H9 (cell line): Measurements from ENCODE around the gene BANF1. TPM values are rescaled to one million over a fixed set of nuclear protein-coding genes. Genes with fewer than 3 reads are reported as not detected.
A peak's percentile ranks its signal among the peaks of the same experiment; 100 is the strongest.

ENCODE experiments used
- DNase-seq: peaks from one replicate; pipeline ENCODE4 v3.0.0-alpha.2; 2017
- H2AFZ ChIP-seq: one replicate; pipeline ENCODE4 v1.6.1; 2013; ENCODE audit warnings: mild to moderate bottlenecking, low read length, control low read depth, moderate library complexity
- H2AK5ac ChIP-seq: 2 replicates; pipeline ENCODE4 v1.6.1; 2013; ENCODE audit warnings: low read length, control low read depth, mixed read lengths; ENCODE audit not compliant: insufficient read length
- H2BK120ac ChIP-seq: one replicate; pipeline ENCODE4 v1.6.1; 2013; ENCODE audit warnings: low read depth, mild to moderate bottlenecking, low read length, control low read depth, inconsistent platforms; ENCODE audit not compliant: poor library complexity, severe bottlenecking
- H2BK12ac ChIP-seq: 2 replicates; pipeline ENCODE4 v1.6.1; 2013; ENCODE audit warnings: low read length, control low read depth, mixed read lengths, low read depth; ENCODE audit not compliant: insufficient read length
- H2BK15ac ChIP-seq: 2 replicates; pipeline ENCODE4 v1.6.1; 2013; ENCODE audit warnings: low read depth, low read length, control low read depth
- H2BK20ac ChIP-seq: one replicate; pipeline ENCODE4 v1.6.1; 2013; ENCODE audit warnings: low read depth, mild to moderate bottlenecking, low read length, control low read depth, inconsistent platforms; ENCODE audit not compliant: poor library complexity, severe bottlenecking
- H2BK5ac ChIP-seq: 2 replicates; pipeline ENCODE4 v1.6.1; 2013; ENCODE audit warnings: low read length, control low read depth, mixed read lengths; ENCODE audit not compliant: insufficient read length
- H3K14ac ChIP-seq: 2 replicates; pipeline ENCODE4 v1.6.1; 2013; ENCODE audit warnings: low read length, control low read depth; ENCODE audit not compliant: insufficient read depth
- H3K18ac ChIP-seq: 2 replicates; pipeline ENCODE4 v1.6.1; 2013; ENCODE audit warnings: low read depth, mild to moderate bottlenecking, mixed read lengths, low read length, control low read depth; ENCODE audit not compliant: insufficient read length
- H3K23ac ChIP-seq: 2 replicates; pipeline ENCODE4 v1.6.1; 2013; ENCODE audit warnings: low read length, control low read depth, mixed read lengths, low read depth; ENCODE audit not compliant: insufficient read length
- H3K23me2 ChIP-seq: 2 replicates; pipeline ENCODE4 v1.6.1; 2013; ENCODE audit warnings: low read depth, mild to moderate bottlenecking, mixed read lengths, low read length, control low read depth; ENCODE audit not compliant: insufficient read length, poor library complexity, severe bottlenecking
- H3K27ac ChIP-seq: 2 replicates; pipeline ENCODE4 v1.5.1; 2013; ENCODE audit warnings: low read length, control low read depth, mixed read lengths, low read depth; ENCODE audit not compliant: insufficient read length
- H3K27me3 ChIP-seq: 2 replicates; pipeline ENCODE4 v1.6.1; 2013; ENCODE audit warnings: low read length, control low read depth, inconsistent platforms; ENCODE audit not compliant: insufficient read depth
- H3K4ac ChIP-seq: 2 replicates; pipeline ENCODE4 v1.6.1; 2013; ENCODE audit warnings: low read depth, mild to moderate bottlenecking, control low read depth, inconsistent platforms, low read length, moderate library complexity
- H3K4me1 ChIP-seq: 2 replicates; pipeline ENCODE4 v1.6.1; 2013; ENCODE audit warnings: low read length, control low read depth, inconsistent platforms; ENCODE audit not compliant: insufficient read depth
- H3K4me2 ChIP-seq: 2 replicates; pipeline ENCODE4 v1.6.1; 2013; ENCODE audit warnings: low read length, control low read depth, mixed read lengths; ENCODE audit not compliant: insufficient read length, insufficient read depth
- H3K56ac ChIP-seq: 2 replicates; pipeline ENCODE4 v1.6.1; 2013; ENCODE audit warnings: low read depth, mild to moderate bottlenecking, mixed read lengths, low read length, control low read depth; ENCODE audit not compliant: insufficient read length
- H3K79me1 ChIP-seq: 2 replicates; pipeline ENCODE4 v1.6.1; 2013; ENCODE audit warnings: low read depth, mild to moderate bottlenecking, moderate library complexity, low read length, control low read depth, inconsistent platforms; ENCODE audit not compliant: insufficient read depth, poor library complexity, severe bottlenecking
- H3K79me2 ChIP-seq: 2 replicates; pipeline ENCODE4 v1.6.1; 2013; ENCODE audit warnings: low read length, control low read depth, inconsistent platforms; ENCODE audit not compliant: insufficient read depth
- H3K9ac ChIP-seq: 2 replicates; pipeline ENCODE4 v1.6.1; 2013; ENCODE audit warnings: low read length, control low read depth, mixed read lengths; ENCODE audit not compliant: insufficient read length; ENCODE audit errors: extremely low read depth
- H3K9me3 ChIP-seq: one replicate; pipeline ENCODE4 v1.6.1; 2013; ENCODE audit warnings: low read depth, low read length, inconsistent platforms; ENCODE audit not compliant: control insufficient read depth
- H3T11ph ChIP-seq: one replicate; pipeline ENCODE4 v1.6.1; 2013; ENCODE audit warnings: mild to moderate bottlenecking, low read length, control low read depth, inconsistent platforms
- H4K20me1 ChIP-seq: one replicate; pipeline ENCODE4 v1.6.1; 2013; ENCODE audit not compliant: control insufficient read depth, insufficient read length, insufficient read depth
- H4K5ac ChIP-seq: 2 replicates; pipeline ENCODE4 v1.6.1; 2013; ENCODE audit warnings: low read depth, mild to moderate bottlenecking, mixed read lengths, low read length, control low read depth; ENCODE audit not compliant: insufficient read length
- H4K8ac ChIP-seq: replicated peaks from 2 replicates; pipeline ENCODE4 v1.6.1; 2013; ENCODE audit warnings: low read length, control low read depth, mixed read lengths, low read depth; ENCODE audit not compliant: insufficient read length
- H4K91ac ChIP-seq: 2 replicates; pipeline ENCODE4 v1.6.1; 2013; ENCODE audit warnings: low read depth, mild to moderate bottlenecking, moderate library complexity, mixed read lengths, low read length, control low read depth; ENCODE audit not compliant: insufficient read length
- H3K27ac Mint-ChIP-seq, 3 experiments: 2 replicates in 2 of 3; 3 replicates in 1 of 3; pipeline ENCODE4 v1.8.0; 2020 to 2021; ENCODE audit warnings: mixed read lengths in 3 of 3, mild to moderate bottlenecking in 1 of 3, moderate library complexity in 1 of 3
- H3K27me3 Mint-ChIP-seq: 2 replicates; pipeline ENCODE4 v1.8.0; 2021; ENCODE audit warnings: low read depth, mild to moderate bottlenecking, moderate library complexity, mixed read lengths
- H3K36me3 Mint-ChIP-seq, 3 experiments: 2 replicates in 2 of 3; 3 replicates in 1 of 3; pipeline ENCODE4 v1.8.0; 2020 to 2021; ENCODE audit warnings: low read depth in 3 of 3, mixed read lengths in 3 of 3; ENCODE audit not compliant: insufficient read depth in 1 of 3
- H3K4me1 Mint-ChIP-seq, 2 experiments: 2 replicates each; pipeline ENCODE4 v1.8.0; 2020; ENCODE audit warnings: mixed read lengths in 2 of 2
- H3K4me3 Mint-ChIP-seq, 2 experiments: 2 replicates in 1 of 2; 3 replicates in 1 of 2; pipeline ENCODE4 v1.8.0; 2020 to 2021; ENCODE audit warnings: mild to moderate bottlenecking in 2 of 2, mixed read lengths in 2 of 2, moderate library complexity in 1 of 2
- H3K9me3 Mint-ChIP-seq, 2 experiments: 2 replicates in 1 of 2; 3 replicates in 1 of 2; pipeline ENCODE4 v1.8.0; 2020; ENCODE audit warnings: mild to moderate bottlenecking in 2 of 2, mixed read lengths in 2 of 2, moderate library complexity in 1 of 2
- WGBS: extraction: QIAGEN DNeasy Blood & Tissue Kit; methylation state at CpG from one replicate; pipeline ENCODE4 v1.1.7; 2013; ENCODE audit warnings: missing lambda C conversion rate, low lambda C conversion rate, mixed read lengths; ENCODE audit not compliant: insufficient read length; ENCODE audit errors: extremely low coverage; 5-methylcytosine and 5-hydroxymethylcytosine counted together
- total RNA-seq: library from RNA; stranded (reverse); gene quantifications from 2 replicates; pipeline ENCODE4 v1.2.1, GENCODE V29; 2021
- TF ChIP-seq, protein P1 (sequence below): fragments of 200-600 bp; sonication (generic); conservative IDR thresholded peaks from 3 replicates; pipeline ENCODE4 v1.8.0; 2021; ENCODE audit warnings: antibody characterized with exemption, mild to moderate bottlenecking

BANF1 gene
- total RNA-seq, 1 experiment from 2014 or later, result 346 TPM

DNA sequence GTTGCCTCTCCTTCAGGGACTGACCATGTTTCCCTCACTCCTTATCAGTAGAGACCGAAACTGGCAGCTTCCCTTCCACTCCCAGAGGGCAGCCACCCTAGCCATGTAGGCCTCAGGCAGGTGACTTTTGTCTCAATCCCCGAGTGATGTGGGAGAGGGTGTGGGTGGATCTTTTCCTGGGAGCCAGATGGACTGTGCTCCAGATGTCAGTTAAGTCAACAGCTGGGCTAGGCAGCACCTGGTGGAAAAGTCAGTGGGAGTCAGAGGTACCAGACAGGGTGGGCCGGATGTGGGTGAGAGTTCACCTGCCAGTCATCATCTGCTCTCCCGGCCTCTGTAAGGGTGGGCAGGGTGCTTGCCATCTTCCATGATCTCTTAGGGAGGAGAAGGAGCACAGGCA lies 1.9 kb downstream of the BANF1 start:
- TF ChIP-seq, protein P1, sequence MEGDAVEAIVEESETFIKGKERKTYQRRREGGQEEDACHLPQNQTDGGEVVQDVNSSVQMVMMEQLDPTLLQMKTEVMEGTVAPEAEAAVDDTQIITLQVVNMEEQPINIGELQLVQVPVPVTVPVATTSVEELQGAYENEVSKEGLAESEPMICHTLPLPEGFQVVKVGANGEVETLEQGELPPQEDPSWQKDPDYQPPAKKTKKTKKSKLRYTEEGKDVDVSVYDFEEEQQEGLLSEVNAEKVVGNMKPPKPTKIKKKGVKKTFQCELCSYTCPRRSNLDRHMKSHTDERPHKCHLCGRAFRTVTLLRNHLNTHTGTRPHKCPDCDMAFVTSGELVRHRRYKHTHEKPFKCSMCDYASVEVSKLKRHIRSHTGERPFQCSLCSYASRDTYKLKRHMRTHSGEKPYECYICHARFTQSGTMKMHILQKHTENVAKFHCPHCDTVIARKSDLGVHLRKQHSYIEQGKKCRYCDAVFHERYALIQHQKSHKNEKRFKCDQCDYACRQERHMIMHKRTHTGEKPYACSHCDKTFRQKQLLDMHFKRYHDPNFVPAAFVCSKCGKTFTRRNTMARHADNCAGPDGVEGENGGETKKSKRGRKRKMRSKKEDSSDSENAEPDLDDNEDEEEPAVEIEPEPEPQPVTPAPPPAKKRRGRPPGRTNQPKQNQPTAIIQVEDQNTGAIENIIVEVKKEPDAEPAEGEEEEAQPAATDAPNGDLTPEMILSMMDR, result no peak
- WGBS, result no CpG with 5 or more reads among the region's 4 CpGs
- H3K27me3 Mint-ChIP-seq, result no peaks in the 10 kb centered on the region
- H2BK12ac ChIP-seq, result no peak overlapping the region
- no peak overlapping the region for H4K5ac ChIP-seq
- H3K9ac ChIP-seq, result no peak overlapping the region
- H3K79me1 ChIP-seq, result no peaks in the 10 kb centered on the region
- no peak overlapping the region for H3K4me2 ChIP-seq
- no peak overlapping the region for H3K14ac ChIP-seq
- no peak overlapping the region for H4K91ac ChIP-seq
- H4K8ac ChIP-seq, result no peak overlapping the region
- H2AK5ac ChIP-seq, result no peak overlapping the region
- peaks cover 26 to 49% (median 39%) of the 10 kb centered on the region in 3 experiments for H3K36me3 Mint-ChIP-seq
- no peak overlapping the region for H2BK20ac ChIP-seq
- H2BK5ac ChIP-seq, result no peak overlapping the region
- H4K20me1 ChIP-seq, result no peaks in the 10 kb centered on the region
- no peak overlapping the region for H2BK15ac ChIP-seq
- no peak overlapping the region for H2AFZ ChIP-seq
- no peaks in the 10 kb centered on the region for H3K27me3 ChIP-seq
- no peak overlapping the region for H3K56ac ChIP-seq
- no peak overlapping the region for H3K27ac Mint-ChIP-seq
- no peak overlapping the region for H3K4ac ChIP-seq
- no peak overlapping the region for H3K18ac ChIP-seq
- no peak for DNase-seq
- no peak overlapping the region for H3K27ac ChIP-seq
- no peaks in the 10 kb centered on the region for H3K9me3 ChIP-seq
- H3T11ph ChIP-seq, result no peak overlapping the region
- no peaks in the 10 kb centered on the region for H3K4me1 ChIP-seq
- no peaks in the 10 kb centered on the region for H3K9me3 Mint-ChIP-seq
- H3K4me3 Mint-ChIP-seq, result peak overlapping the region; percentile 49 to 68
- H3K23me2 ChIP-seq, result peaks cover 12% of the 10 kb centered on the region
- no peak overlapping the region for H3K23ac ChIP-seq
- no peak overlapping the region for H2BK120ac ChIP-seq
- peaks cover 8% of the 10 kb centered on the region; the same call in 1 of the 2 replicates for H3K79me2 ChIP-seq
- H3K4me1 Mint-ChIP-seq, result peaks cover 27 to 37% of the 10 kb centered on the region in 2 experiments
